HL-60 (cell line): Measurements from ENCODE around the gene PDE4DIP.
"Not testable (repeated sequence)": the region's sequence is repeated elsewhere in the genome, so short reads cannot be mapped to it uniquely, and the experiment has no call there.

Experiments
- GABPA ChIP-seq: IDR thresholded peaks from 2 replicates; pipeline ENCODE4 v1.6.1; 2012; ENCODE audit warnings: low read depth
- POLR2AphosphoS5 ChIP-seq: IDR thresholded peaks from 2 replicates; pipeline ENCODE4 v1.6.1; 2012; ENCODE audit warnings: low read depth
- SPI1 ChIP-seq: IDR thresholded peaks from 2 replicates; pipeline ENCODE4 v1.6.1; 2012; ENCODE audit warnings: low read depth, mild to moderate bottlenecking, borderline replicate concordance
- TF ChIP-seq, protein P1 (sequence below): IDR thresholded peaks from one replicate; pipeline ENCODE4 v1.5.1; 2011; ENCODE audit warnings: low read length, control low read depth, inconsistent platforms; ENCODE audit not compliant: insufficient read depth
- TF ChIP-seq, protein P2 (sequence below): IDR thresholded peaks from 2 replicates; pipeline ENCODE4 v1.6.1; 2012; ENCODE audit warnings: low read depth; ENCODE audit not compliant: insufficient replicate concordance

DNA sequence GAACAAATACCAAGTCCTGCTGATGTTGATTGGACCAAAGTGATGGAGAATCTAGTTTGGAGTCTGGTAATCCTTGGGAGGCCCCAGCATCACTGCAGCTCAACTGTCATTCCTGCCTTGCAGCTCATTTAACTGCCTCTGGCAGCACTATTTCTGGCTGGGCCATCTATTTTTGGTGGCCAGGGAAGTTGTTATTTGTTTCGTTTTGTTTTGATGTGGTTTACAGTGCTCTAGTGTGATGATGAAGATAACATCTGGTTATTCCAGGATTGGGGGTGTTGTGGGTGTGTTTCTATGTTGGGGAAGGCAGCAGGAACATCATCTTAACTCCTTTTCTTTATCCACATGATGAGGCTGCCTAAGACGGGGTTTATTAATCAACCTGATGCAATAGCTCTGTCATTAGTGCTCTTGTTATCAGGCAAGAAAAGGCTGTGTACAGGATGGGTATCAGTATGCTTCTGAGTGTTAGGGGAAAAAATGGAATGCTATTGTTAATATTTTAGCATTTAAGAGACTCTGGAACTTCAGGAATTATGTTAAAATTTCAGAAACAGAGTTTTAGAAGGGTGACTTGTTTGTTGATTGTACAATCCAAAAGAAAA is 35.7 kb downstream of the PDE4DIP start:
- TF ChIP-seq, protein P1, sequence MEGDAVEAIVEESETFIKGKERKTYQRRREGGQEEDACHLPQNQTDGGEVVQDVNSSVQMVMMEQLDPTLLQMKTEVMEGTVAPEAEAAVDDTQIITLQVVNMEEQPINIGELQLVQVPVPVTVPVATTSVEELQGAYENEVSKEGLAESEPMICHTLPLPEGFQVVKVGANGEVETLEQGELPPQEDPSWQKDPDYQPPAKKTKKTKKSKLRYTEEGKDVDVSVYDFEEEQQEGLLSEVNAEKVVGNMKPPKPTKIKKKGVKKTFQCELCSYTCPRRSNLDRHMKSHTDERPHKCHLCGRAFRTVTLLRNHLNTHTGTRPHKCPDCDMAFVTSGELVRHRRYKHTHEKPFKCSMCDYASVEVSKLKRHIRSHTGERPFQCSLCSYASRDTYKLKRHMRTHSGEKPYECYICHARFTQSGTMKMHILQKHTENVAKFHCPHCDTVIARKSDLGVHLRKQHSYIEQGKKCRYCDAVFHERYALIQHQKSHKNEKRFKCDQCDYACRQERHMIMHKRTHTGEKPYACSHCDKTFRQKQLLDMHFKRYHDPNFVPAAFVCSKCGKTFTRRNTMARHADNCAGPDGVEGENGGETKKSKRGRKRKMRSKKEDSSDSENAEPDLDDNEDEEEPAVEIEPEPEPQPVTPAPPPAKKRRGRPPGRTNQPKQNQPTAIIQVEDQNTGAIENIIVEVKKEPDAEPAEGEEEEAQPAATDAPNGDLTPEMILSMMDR = not testable (repeated sequence)
- TF ChIP-seq POLR2AphosphoS5, SPI1, GABPA: not testable (repeated sequence)
- TF ChIP-seq, protein P2, sequence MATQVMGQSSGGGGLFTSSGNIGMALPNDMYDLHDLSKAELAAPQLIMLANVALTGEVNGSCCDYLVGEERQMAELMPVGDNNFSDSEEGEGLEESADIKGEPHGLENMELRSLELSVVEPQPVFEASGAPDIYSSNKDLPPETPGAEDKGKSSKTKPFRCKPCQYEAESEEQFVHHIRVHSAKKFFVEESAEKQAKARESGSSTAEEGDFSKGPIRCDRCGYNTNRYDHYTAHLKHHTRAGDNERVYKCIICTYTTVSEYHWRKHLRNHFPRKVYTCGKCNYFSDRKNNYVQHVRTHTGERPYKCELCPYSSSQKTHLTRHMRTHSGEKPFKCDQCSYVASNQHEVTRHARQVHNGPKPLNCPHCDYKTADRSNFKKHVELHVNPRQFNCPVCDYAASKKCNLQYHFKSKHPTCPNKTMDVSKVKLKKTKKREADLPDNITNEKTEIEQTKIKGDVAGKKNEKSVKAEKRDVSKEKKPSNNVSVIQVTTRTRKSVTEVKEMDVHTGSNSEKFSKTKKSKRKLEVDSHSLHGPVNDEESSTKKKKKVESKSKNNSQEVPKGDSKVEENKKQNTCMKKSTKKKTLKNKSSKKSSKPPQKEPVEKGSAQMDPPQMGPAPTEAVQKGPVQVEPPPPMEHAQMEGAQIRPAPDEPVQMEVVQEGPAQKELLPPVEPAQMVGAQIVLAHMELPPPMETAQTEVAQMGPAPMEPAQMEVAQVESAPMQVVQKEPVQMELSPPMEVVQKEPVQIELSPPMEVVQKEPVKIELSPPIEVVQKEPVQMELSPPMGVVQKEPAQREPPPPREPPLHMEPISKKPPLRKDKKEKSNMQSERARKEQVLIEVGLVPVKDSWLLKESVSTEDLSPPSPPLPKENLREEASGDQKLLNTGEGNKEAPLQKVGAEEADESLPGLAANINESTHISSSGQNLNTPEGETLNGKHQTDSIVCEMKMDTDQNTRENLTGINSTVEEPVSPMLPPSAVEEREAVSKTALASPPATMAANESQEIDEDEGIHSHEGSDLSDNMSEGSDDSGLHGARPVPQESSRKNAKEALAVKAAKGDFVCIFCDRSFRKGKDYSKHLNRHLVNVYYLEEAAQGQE = not testable (repeated sequence)
